ENCODE measurements around the gene JDP2.

DNA sequence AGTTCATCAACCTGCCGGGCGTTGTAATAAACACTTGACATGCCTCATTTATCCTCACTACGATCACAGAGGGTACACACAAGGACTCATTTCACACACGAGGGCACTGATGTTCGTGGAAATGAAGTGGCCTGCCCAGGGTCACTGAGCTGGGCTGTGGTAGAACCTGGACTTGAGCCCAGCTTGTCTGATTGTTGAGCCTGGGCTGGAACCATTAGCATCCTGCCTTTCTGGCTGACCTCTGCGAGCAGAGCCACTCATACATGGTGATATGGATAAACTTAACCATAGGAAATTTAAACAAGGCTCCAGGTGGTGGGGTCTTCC, 16.6 kb upstream of the JDP2 start:
- TF ChIP-seq TEAD4 (IDR thresholded peaks at IDR 0.05; ENCODE audit: borderline replicate concordance, insufficient read depth) (no peak), RAD21 (IDR thresholded peaks at IDR 0.05; ENCODE audit: low read length) (no peak), POLR2AphosphoS5 (IDR thresholded peaks at IDR 0.05; ENCODE audit: low read depth, low read length) (no peak), EP300 (IDR thresholded peaks at IDR 0.05; ENCODE audit: borderline replicate concordance in 1 of 2, low read depth in 1 of 2, low read length in 1 of 2) (no peak), JUND (IDR thresholded peaks at IDR 0.05) (no peak), USF2 (IDR thresholded peaks at IDR 0.05; ENCODE audit: borderline replicate concordance, low read depth, low read length) (no peak), CHD2 (IDR thresholded peaks at IDR 0.05; ENCODE audit: low read length, partially characterized antibody) (no peak), SMC3 (IDR thresholded peaks at IDR 0.05; ENCODE audit: low read depth, low read length) (no peak), GABPA (IDR thresholded peaks at IDR 0.05; ENCODE audit: low read depth) (no peak), FOXJ3 (CRISPR knock-in tag; IDR thresholded peaks at IDR 0.05) (no peak), ZBTB33 (IDR thresholded peaks at IDR 0.05; ENCODE audit: borderline replicate concordance, low read depth) (no peak)
- TF ChIP-seq, protein P1, sequence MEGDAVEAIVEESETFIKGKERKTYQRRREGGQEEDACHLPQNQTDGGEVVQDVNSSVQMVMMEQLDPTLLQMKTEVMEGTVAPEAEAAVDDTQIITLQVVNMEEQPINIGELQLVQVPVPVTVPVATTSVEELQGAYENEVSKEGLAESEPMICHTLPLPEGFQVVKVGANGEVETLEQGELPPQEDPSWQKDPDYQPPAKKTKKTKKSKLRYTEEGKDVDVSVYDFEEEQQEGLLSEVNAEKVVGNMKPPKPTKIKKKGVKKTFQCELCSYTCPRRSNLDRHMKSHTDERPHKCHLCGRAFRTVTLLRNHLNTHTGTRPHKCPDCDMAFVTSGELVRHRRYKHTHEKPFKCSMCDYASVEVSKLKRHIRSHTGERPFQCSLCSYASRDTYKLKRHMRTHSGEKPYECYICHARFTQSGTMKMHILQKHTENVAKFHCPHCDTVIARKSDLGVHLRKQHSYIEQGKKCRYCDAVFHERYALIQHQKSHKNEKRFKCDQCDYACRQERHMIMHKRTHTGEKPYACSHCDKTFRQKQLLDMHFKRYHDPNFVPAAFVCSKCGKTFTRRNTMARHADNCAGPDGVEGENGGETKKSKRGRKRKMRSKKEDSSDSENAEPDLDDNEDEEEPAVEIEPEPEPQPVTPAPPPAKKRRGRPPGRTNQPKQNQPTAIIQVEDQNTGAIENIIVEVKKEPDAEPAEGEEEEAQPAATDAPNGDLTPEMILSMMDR (IDR thresholded peaks at IDR 0.05) = no peak
- TF ChIP-seq, protein P2, sequence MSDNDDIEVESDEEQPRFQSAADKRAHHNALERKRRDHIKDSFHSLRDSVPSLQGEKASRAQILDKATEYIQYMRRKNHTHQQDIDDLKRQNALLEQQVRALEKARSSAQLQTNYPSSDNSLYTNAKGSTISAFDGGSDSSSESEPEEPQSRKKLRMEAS (IDR thresholded peaks at IDR 0.05; ENCODE audit: low read depth) = no peak

Data from SK-N-SH (cell line).